Activated naive CD8-positive, alpha-beta T cell treated with anti-CD3 and anti-CD28 coated beads, Interleukin-2, amount 50 U/mL, for 16 hours (primary cell): Measurements from ENCODE around the gene CANX.

Experiments
- DNase-seq: peaks from one replicate; pipeline ENCODE4 v3.0.0-alpha.2; 2020; ENCODE audit warnings: low read depth, low spot score

Gene CANX

DNA sequence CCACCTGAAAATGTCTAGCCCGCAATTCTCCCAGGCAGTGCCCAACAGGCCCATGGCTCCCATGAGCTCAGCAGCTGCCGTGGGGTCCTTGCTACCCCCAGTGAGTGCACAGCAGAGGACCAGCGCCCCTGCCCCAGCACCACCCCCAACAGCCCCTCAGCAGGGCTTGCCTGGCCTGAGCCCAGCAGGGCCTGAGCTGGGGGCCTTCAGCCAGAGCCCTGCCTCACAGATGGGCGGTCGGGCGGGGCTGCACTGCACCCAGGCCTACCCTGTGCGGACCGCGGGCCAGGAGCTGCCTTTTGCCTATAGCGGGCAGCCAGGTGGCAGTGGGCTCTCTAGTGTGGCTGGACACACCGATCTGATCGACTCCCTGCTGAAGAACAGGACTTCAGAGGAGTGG lies 75.7 kb downstream of the CANX start:
- DNase-seq: no peak

GRCh38 chr5:179776411-179776938 lies 77.7 kb downstream of the CANX start:
- DNase-seq: no peak

DNA sequence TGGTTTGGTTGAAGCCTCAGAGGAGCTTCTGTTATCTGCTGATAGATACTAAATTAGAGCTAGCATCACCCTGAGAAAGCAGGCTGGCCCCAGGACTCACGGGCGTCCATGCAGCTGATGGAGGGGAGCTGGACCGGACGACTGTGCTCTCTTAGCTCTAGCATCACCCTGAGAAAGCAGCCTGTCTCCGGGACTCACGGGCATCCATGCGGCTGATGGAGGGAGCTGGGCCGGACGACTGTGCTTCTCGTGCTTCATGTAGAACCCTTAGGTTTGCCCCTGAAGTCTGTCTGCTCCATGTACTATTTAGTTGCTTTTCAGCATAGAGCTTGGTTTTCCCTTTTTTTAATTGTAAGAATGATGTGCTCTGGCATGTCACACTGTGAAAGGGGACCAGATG lies 78.7 kb downstream of the CANX start:
- no peak for DNase-seq

GRCh38 chr5:179777909-179778308 lies 79.1 kb downstream of the CANX start:
- DNase-seq: no peak

GRCh38 chr5:179778591-179778990 lies 79.8 kb downstream of the CANX start:
- no peak for DNase-seq

DNA sequence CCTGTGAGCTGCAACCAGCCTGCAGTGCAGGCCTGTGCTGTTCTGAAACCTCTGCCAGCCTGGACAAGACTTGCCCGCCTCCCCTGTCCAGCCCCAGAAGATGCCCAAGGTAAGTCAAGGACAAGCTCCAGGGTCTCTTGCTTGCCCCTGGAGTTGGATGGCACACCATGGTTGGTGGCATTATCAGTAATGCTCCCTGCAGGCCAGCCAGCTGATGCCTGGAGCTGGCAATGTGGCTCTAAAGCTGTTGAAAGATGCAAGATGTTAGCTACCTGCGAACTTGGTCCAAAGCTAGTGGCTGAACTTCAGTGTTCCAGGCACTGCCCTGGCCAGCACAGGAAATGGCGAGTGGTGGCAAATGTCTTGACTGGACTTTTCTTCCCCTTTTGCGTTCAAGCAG lies 81.1 kb downstream of the CANX start:
- no peak for DNase-seq

- no peak for DNase-seq
Observed at GRCh38 chr5:179780362-179780761, 81.6 kb downstream of the CANX start.
